GM12864 (cell line): ENCODE measurements around the gene TMEM50B.
A peak's percentile ranks its signal among the peaks of the same experiment; 100 is the strongest.

Source experiments
- DNase-seq: peaks from one replicate; pipeline ENCODE4 v3.0.0-alpha.2; 2011; ENCODE audit warnings: low read depth
- H3K4me3 ChIP-seq: 2 replicates; pipeline ENCODE4 v1.5.1; 2011; ENCODE audit warnings: mild to moderate bottlenecking, low read depth, low read length, control low read depth
- TF ChIP-seq, protein P1 (sequence below): IDR thresholded peaks from 2 replicates; pipeline ENCODE4 v1.5.1; 2011; ENCODE audit warnings: low read depth, mild to moderate bottlenecking, moderate library complexity, low read length, control low read depth, inconsistent platforms; ENCODE audit errors: missing control alignments

TMEM50B gene

GRCh38 chr21:33491373-33492102 is 11.8 kb upstream of the TMEM50B start, which contains the start of gene DNAJC28:
Gene DNAJC28 (minus strand): TSS chr21:33491716. CDS start chr21:33489393, 2,323 bp downstream.
- TF ChIP-seq, protein P1, sequence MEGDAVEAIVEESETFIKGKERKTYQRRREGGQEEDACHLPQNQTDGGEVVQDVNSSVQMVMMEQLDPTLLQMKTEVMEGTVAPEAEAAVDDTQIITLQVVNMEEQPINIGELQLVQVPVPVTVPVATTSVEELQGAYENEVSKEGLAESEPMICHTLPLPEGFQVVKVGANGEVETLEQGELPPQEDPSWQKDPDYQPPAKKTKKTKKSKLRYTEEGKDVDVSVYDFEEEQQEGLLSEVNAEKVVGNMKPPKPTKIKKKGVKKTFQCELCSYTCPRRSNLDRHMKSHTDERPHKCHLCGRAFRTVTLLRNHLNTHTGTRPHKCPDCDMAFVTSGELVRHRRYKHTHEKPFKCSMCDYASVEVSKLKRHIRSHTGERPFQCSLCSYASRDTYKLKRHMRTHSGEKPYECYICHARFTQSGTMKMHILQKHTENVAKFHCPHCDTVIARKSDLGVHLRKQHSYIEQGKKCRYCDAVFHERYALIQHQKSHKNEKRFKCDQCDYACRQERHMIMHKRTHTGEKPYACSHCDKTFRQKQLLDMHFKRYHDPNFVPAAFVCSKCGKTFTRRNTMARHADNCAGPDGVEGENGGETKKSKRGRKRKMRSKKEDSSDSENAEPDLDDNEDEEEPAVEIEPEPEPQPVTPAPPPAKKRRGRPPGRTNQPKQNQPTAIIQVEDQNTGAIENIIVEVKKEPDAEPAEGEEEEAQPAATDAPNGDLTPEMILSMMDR: no peak
- H3K4me3 ChIP-seq: peak within 1 kb of the TSS; percentile 70
- DNase-seq: peak; percentile 80

DNA sequence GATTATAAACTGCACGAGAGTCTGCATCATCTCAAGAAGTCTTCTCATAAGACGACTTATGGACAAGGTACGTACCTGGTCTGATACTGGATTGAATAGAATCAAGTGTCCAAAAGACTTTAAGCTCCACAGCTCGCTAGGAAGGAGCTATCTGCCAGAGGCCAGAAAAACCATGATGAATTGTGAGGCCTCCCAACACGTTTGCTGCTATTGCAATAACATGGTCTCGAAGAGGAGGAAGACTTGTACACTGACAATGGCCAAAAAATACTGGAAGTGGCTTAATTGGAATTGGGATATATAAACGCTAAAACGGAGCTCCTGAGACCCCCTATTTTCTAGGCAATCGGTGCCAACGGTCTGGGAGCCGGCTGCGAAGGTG is 11.2 kb upstream of the TMEM50B start:
- DNase-seq: no peak
- peak overlapping the region; percentile 70 for H3K4me3 ChIP-seq
- TF ChIP-seq, protein P1: no peak

DNA sequence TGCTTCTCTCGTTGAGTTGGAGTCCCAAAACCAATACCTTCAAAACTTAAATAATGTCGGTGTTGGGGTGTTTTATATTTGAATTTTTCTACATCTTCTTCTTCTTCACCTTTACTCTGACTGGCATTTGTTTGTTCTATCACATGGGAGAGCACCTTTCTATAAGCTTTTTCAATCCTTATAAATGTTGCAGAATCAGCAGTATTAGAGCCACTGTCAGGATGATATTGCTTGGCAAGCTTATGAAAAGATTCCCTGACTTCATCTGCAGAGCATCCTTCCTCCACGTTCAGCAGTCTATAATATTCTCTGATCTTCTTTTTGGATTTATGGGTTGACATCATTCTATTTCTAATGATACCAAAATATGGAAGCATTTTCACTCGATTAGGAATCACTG is 9.2 kb upstream of the TMEM50B start:
- DNase-seq: no peak
- TF ChIP-seq, protein P1: no peak
- no peak overlapping the region for H3K4me3 ChIP-seq

DNA sequence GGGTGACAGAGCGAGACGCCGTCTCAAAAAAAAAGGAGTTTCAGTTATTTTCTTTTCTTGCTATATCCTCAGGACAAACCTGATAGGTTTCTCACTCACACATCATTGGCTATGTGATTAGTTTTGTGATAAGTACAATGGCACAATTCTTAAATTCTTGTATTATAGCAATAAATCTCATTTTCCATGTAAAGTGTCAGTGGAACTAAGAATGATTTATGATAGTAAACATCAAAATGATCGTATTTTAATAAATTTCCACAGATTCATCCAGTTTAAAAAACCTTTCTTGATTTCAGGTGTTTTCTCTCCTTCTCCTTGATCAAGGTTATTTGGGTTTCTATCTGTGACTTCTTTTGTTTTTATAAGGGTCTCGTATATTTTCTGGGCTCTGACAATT is 8.2 kb upstream of the TMEM50B start:
- TF ChIP-seq, protein P1: no peak
- H3K4me3 ChIP-seq: no peak overlapping the region
- no peak for DNase-seq

DNA sequence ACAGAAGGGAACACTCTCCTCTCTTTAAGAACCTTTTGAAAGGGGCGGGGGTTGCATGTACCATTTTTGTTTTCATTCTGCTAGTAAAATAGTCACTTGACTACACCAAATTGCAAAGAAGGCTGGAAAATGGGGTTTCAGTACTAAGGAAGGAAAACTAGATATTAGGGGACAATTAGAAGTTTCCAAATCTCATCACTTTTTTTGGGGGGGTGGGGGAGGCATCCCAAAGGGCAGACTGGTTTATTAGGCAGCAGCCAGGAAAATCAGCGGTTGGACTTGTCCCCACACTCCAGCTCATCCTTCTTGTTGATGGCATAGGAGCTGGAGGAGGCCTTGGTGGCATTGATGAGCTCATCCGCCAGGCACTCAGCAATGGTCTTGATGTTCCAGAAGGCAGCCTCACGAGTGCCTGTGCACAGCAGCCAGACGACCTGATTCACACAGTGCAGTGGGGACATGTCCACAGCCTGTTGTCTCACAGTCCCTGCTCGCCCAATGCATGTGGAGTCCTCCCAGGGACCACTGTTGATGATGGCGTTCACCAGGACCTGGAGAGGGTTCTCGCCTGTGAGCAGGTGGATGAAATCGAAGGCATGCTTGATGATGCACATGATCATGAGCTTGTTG is 1.7 kb upstream of the TMEM50B start:
- TF ChIP-seq, protein P1: no peak
- no peak for DNase-seq
- H3K4me3 ChIP-seq: no peak overlapping the region

DNA sequence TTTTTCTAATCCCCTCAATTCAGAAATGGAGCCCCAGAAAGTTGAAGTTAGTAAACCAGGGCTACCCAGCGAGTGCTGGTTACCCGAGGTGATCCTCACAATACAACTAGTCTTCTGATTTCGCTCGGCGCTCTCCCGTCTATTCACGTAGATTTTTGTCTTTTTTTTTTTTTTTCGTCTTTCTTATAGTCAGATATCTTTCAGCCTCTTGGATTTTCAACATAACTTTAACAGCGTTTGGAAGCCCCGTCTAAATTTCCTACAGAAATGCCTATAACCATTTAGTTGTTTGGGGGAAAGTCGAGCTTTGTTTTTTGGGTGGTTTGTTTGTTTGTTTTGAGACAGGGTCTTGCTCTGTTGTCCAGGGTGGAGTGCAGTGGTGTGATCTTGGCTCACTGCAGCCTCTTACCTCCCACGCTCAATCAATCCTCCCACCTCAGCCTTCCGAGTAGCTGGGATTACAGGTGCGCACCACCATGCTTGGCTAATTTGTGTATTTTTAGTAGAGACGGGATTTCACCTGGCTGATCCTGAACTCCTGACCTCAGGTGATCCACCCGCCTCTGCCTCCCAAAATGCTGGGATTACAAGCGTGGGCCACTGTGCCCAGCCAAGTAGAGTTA is 818 bp upstream of the TMEM50B start:
- no peak for DNase-seq
- TF ChIP-seq, protein P1: no peak
- H3K4me3 ChIP-seq: peak overlapping the region; percentile 76
